DND-41 (cell line): ENCODE results near the gene MSRB3.

Source experiments
- ATAC-seq: fragments of 200-7000 bp; cut with Tn5 transposase; 3 replicates; pipeline ENCODE4 v1.9.1; 2021; ENCODE audit warnings: low read depth; ENCODE audit not compliant: insufficient read depth
- DNase-seq: peaks from one replicate; pipeline ENCODE4 v3.0.0-alpha.2; 2020
- H2AFZ ChIP-seq: 2 replicates; pipeline ENCODE4 v1.6.0; 2012; ENCODE audit warnings: low read depth, low read length
- H3K27ac ChIP-seq: 2 replicates; pipeline ENCODE4 v1.5.1; 2012; ENCODE audit warnings: low read length, inconsistent platforms
- H3K27me3 ChIP-seq: fragments of 200-600 bp; sonication (generic); 2 replicates; pipeline ENCODE4 v1.6.0; 2012; ENCODE audit warnings: low read length, mild to moderate bottlenecking, inconsistent platforms; ENCODE audit not compliant: insufficient read depth, poor library complexity
- H3K36me3 ChIP-seq: 2 replicates; pipeline ENCODE4 v1.5.1; 2012; ENCODE audit warnings: low read length, inconsistent platforms; ENCODE audit not compliant: insufficient read depth
- H3K4me1 ChIP-seq: 2 replicates; pipeline ENCODE4 v1.5.1; 2012; ENCODE audit warnings: mild to moderate bottlenecking, low read length; ENCODE audit not compliant: insufficient read depth
- H3K4me2 ChIP-seq: 2 replicates; pipeline ENCODE4 v1.6.0; 2012; ENCODE audit warnings: mild to moderate bottlenecking, moderate library complexity, low read length, inconsistent platforms; ENCODE audit not compliant: insufficient read depth
- H3K4me3 ChIP-seq, 2 experiments: fragments of 200-600 bp in 1 of 2; shearing (Covaris generic) in 1 of 2; 2 replicates each; pipeline ENCODE4 v1.5.1; 2012 to 2016; ENCODE audit warnings: inconsistent platforms in 2 of 2, low read length in 2 of 2, mild to moderate bottlenecking in 2 of 2, low read depth in 1 of 2, moderate library complexity in 1 of 2
- H3K79me2 ChIP-seq: 2 replicates; pipeline ENCODE4 v1.6.0; 2012; ENCODE audit warnings: low read length, inconsistent platforms; ENCODE audit not compliant: insufficient read depth
- H3K9ac ChIP-seq: 2 replicates; pipeline ENCODE4 v1.6.0; 2012; ENCODE audit warnings: low read depth, mild to moderate bottlenecking, inconsistent platforms, low read length, moderate library complexity
- H3K9me3 ChIP-seq: 2 replicates; pipeline ENCODE4 v1.5.1; 2012; ENCODE audit warnings: low read length, moderate library complexity, mild to moderate bottlenecking, inconsistent platforms; ENCODE audit not compliant: insufficient read depth, severe bottlenecking
- H4K20me1 ChIP-seq: 2 replicates; pipeline ENCODE4 v1.6.0; 2012; ENCODE audit warnings: low read length; ENCODE audit not compliant: insufficient read depth
- EZH2 ChIP-seq: IDR thresholded peaks from 3 replicates; pipeline ENCODE4 v1.6.1; 2012; ENCODE audit warnings: borderline replicate concordance, low read depth, mild to moderate bottlenecking, moderate library complexity, low read length, inconsistent platforms; ENCODE audit not compliant: severe bottlenecking
- TF ChIP-seq, protein P1 (sequence below): IDR thresholded peaks from 2 replicates; pipeline ENCODE4 v1.5.1; 2012; ENCODE audit warnings: borderline replicate concordance, low read length, moderate library complexity, mild to moderate bottlenecking; ENCODE audit not compliant: poor library complexity, severe bottlenecking; ENCODE audit errors: extremely low read depth

Gene MSRB3

DNA sequence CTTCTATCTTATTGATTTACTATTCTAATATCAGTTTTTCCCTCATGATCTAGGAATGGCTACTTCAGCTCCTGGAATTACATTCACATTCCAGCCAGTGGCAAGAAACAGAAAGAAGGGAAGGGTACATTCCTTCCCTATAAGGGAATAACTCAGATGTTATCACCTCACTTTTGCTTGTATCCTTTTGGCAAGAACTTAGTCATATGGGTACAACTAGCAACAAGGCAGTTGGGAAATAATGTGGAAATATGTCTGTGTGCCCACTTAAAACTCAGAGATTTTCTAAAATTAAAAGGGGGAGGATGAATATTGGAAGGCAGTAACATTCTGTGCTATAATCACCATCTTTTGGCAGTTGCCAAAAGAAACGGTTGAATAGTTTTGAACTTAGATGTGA is 85.6 kb downstream of the MSRB3 start:
- Histone ChIP-seq H3K36me3 (no peaks in the 10 kb centered on the region), H3K9me3 (no peaks in the 10 kb centered on the region), H4K20me1 (no peaks in the 10 kb centered on the region), H2AFZ (no peak overlapping the region), H3K4me1 (no peaks in the 10 kb centered on the region), H3K9ac (no peak overlapping the region), H3K27ac (no peak overlapping the region), H3K4me3 (no peak overlapping the region), H3K4me2 (no peak overlapping the region), H3K27me3 (no peaks in the 10 kb centered on the region), H3K79me2 (no peaks in the 10 kb centered on the region)
- ATAC-seq (no peak), DNase-seq (no peak)
- TF ChIP-seq EZH2, result no peak
- TF ChIP-seq, protein P1, sequence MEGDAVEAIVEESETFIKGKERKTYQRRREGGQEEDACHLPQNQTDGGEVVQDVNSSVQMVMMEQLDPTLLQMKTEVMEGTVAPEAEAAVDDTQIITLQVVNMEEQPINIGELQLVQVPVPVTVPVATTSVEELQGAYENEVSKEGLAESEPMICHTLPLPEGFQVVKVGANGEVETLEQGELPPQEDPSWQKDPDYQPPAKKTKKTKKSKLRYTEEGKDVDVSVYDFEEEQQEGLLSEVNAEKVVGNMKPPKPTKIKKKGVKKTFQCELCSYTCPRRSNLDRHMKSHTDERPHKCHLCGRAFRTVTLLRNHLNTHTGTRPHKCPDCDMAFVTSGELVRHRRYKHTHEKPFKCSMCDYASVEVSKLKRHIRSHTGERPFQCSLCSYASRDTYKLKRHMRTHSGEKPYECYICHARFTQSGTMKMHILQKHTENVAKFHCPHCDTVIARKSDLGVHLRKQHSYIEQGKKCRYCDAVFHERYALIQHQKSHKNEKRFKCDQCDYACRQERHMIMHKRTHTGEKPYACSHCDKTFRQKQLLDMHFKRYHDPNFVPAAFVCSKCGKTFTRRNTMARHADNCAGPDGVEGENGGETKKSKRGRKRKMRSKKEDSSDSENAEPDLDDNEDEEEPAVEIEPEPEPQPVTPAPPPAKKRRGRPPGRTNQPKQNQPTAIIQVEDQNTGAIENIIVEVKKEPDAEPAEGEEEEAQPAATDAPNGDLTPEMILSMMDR, result no peak

DNA sequence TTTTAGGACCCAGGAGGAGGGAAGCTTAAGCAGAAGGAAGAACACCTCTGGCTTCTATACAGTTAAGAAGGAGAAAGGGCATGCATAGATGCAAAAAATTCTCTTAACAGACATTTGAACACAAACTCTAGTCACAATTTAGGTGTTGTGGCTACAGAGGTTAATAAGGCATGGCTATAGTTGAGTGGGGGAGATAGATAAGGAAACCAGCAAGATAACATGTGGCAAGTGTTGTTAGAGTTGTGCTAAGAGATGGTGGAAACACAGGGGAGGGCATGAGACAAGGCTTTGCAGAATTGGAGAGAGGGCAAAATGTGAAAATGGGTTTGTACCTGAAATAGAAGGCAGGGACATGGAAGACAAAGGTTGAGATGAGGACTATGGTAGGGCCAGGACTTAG is 88.9 kb downstream of the MSRB3 start:
- no peak for TF ChIP-seq EZH2
- DNase-seq (no peak), ATAC-seq (no peak)
- no peak overlapping the region for H3K27ac ChIP-seq
- no peaks in the 10 kb centered on the region for H3K4me1 ChIP-seq
- H3K36me3 ChIP-seq, result no peaks in the 10 kb centered on the region
- H4K20me1 ChIP-seq, result no peaks in the 10 kb centered on the region
- H2AFZ ChIP-seq, result no peak overlapping the region
- H3K4me3 ChIP-seq, result no peak overlapping the region
- H3K4me2 ChIP-seq, result no peak overlapping the region
- no peak overlapping the region for H3K9ac ChIP-seq
- H3K27me3 ChIP-seq, result no peaks in the 10 kb centered on the region
- H3K9me3 ChIP-seq, result no peaks in the 10 kb centered on the region
- no peaks in the 10 kb centered on the region for H3K79me2 ChIP-seq

DNA sequence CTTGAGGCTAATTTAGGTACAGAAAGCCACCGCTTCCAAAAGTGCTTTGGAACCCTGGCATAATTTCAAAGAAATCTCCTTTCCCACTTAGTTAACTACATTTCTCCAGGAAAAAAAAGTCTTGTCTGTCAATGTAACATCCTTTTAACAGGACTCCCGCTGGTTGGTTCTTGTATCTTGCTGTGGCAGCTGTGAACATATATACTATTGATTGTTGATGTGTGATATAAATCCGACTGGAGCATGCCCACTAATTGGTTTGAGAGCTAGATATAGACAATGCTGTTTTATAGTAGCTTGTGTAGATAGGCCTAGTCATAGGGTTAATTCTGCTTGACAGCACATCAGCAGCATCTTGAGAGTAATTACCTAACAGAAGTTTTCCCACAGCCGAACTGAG is 89.6 kb downstream of the MSRB3 start:
- no peak overlapping the region for H2AFZ ChIP-seq
- no peak for TF ChIP-seq EZH2
- TF ChIP-seq, protein P1, result no peak
- no peaks in the 10 kb centered on the region for H3K27me3 ChIP-seq
- no peak for ATAC-seq
- H4K20me1 ChIP-seq, result no peaks in the 10 kb centered on the region
- no peak for DNase-seq
- no peak overlapping the region for H3K27ac ChIP-seq
- H3K36me3 ChIP-seq, result no peaks in the 10 kb centered on the region
- no peaks in the 10 kb centered on the region for H3K9me3 ChIP-seq
- no peak overlapping the region for H3K4me3 ChIP-seq
- H3K4me1 ChIP-seq, result no peaks in the 10 kb centered on the region
- H3K4me2 ChIP-seq, result no peak overlapping the region
- no peaks in the 10 kb centered on the region for H3K79me2 ChIP-seq
- H3K9ac ChIP-seq, result no peak overlapping the region

DNA sequence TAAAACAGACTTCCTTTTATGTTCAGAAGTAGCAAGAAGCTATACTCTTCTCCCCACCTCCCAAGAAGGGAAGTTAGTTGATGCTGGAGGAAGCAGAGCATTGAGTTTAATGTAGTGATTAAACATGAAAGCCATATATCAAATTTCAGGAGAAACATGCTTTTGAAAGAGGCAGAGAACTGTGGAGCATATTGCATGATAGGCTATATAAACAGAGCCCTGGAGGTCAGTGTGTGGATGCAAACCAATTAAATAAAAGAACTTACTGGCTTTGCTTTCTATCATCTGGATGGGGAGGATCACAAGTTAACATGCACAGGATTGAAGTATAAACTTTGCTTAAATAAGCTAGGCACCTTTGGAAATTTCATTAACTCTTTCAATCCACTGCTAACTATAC is 94.1 kb downstream of the MSRB3 start:
- Histone ChIP-seq H3K4me3 (no peak overlapping the region), H3K4me2 (no peak overlapping the region), H4K20me1 (no peaks in the 10 kb centered on the region), H3K27me3 (no peaks in the 10 kb centered on the region), H3K9ac (no peak overlapping the region), H3K79me2 (no peaks in the 10 kb centered on the region), H3K4me1 (no peaks in the 10 kb centered on the region), H3K9me3 (no peaks in the 10 kb centered on the region), H3K27ac (no peak overlapping the region), H2AFZ (no peak overlapping the region), H3K36me3 (no peaks in the 10 kb centered on the region)
- TF ChIP-seq, protein P1, result no peak
- TF ChIP-seq EZH2, result no peak
- no peak for ATAC-seq
- no peak for DNase-seq
